Neural progenitor cell (in vitro differentiated cells): ENCODE results near the gene STPG4. TPM values are rescaled to one million over a fixed set of nuclear protein-coding genes. Genes with fewer than 3 reads are reported as not detected.
A peak's percentile ranks its signal among the peaks of the same experiment; 100 is the strongest.

Experiments used
- DNase-seq: peaks from one replicate; pipeline ENCODE4 v3.0.0-alpha.2; 2016; ENCODE audit warnings: low spot score
- H2AFZ ChIP-seq: fragments of 200-600 bp; sonication (generic); replicated peaks from 2 replicates; pipeline ENCODE4 v1.6.1; 2016; ENCODE audit warnings: antibody characterized with exemption
- H3F3A ChIP-seq: fragments of 200-600 bp; sonication (generic); 2 replicates; pipeline ENCODE4 v1.6.1; 2016; ENCODE audit warnings: antibody characterized with exemption, low read depth
- H3K27ac ChIP-seq: fragments of 200-600 bp; sonication (generic); 2 replicates; pipeline ENCODE4 v1.5.1; 2016; ENCODE audit warnings: mild to moderate bottlenecking
- H3K27me3 ChIP-seq: fragments of 200-600 bp; sonication (generic); 2 replicates; pipeline ENCODE4 v1.6.1; 2016; ENCODE audit warnings: mild to moderate bottlenecking, moderate library complexity
- H3K36me3 ChIP-seq: fragments of 200-600 bp; sonication (generic); 2 replicates; pipeline ENCODE4 v1.5.1; 2016
- H3K4me1 ChIP-seq: fragments of 200-600 bp; sonication (generic); 2 replicates; pipeline ENCODE4 v1.6.1; 2016; ENCODE audit warnings: mixed run types
- H3K4me2 ChIP-seq: fragments of 200-600 bp; sonication (generic); 2 replicates; pipeline ENCODE4 v1.6.1; 2016
- H3K4me3 ChIP-seq: fragments of 200-600 bp; sonication (generic); 2 replicates; pipeline ENCODE4 v1.5.1; 2016
- H3K79me2 ChIP-seq: fragments of 200-600 bp; sonication (generic); 2 replicates; pipeline ENCODE4 v1.6.1; 2016; ENCODE audit warnings: low read depth
- H3K9ac ChIP-seq: fragments of 200-600 bp; sonication (generic); 2 replicates; pipeline ENCODE4 v1.6.1; 2016
- H3K9me3 ChIP-seq: fragments of 200-600 bp; sonication (generic); 2 replicates; pipeline ENCODE4 v1.5.1; 2016; ENCODE audit warnings: low read depth
- H4K20me1 ChIP-seq: fragments of 200-600 bp; sonication (generic); 2 replicates; pipeline ENCODE4 v1.6.1; 2016; ENCODE audit warnings: low read depth
- H3K27ac Mint-ChIP-seq: 3 replicates; pipeline ENCODE4 v1.8.0; 2021; ENCODE audit warnings: mixed read lengths
- H3K27me3 Mint-ChIP-seq: 2 replicates; pipeline ENCODE4 v1.8.0; 2022; ENCODE audit warnings: low read depth, mild to moderate bottlenecking, inconsistent platforms, moderate library complexity, mixed read lengths; ENCODE audit not compliant: insufficient read depth
- H3K36me3 Mint-ChIP-seq: 3 replicates; pipeline ENCODE4 v1.8.0; 2021; ENCODE audit warnings: mixed read lengths
- H3K4me1 Mint-ChIP-seq: 3 replicates; pipeline ENCODE4 v1.8.0; 2021; ENCODE audit warnings: mixed read lengths
- H3K4me3 Mint-ChIP-seq: 3 replicates; pipeline ENCODE4 v1.8.0; 2021; ENCODE audit warnings: mild to moderate bottlenecking, moderate library complexity, mixed read lengths
- H3K9me3 Mint-ChIP-seq: 3 replicates; pipeline ENCODE4 v1.8.0; 2020; ENCODE audit warnings: mixed read lengths
- EZH2 ChIP-seq: fragments of 200-600 bp; sonication (generic); IDR thresholded peaks from 2 replicates; pipeline ENCODE4 v1.6.1; 2017; ENCODE audit warnings: antibody characterized with exemption, mild to moderate bottlenecking, moderate library complexity
- EZH2phosphoT487 ChIP-seq: fragments of 200-600 bp; sonication (generic); IDR thresholded peaks from 2 replicates; pipeline ENCODE4 v1.6.1; 2017; ENCODE audit warnings: antibody characterized with exemption
- total RNA-seq: library from RNA; depleted of rRNA; stranded (reverse); fragments of >200 nt; gene quantifications from 2 replicates; pipeline ENCODE4 v1.2.3, GENCODE V29; 2015; ENCODE audit warnings: low replicate concordance
- TF ChIP-seq, protein P1 (sequence below): fragments of 200-600 bp; sonication (generic); IDR thresholded peaks from 2 replicates; pipeline ENCODE4 v1.5.1; 2017; ENCODE audit warnings: antibody characterized with exemption, mild to moderate bottlenecking

Gene STPG4
- total RNA-seq, 1 donor from 2014 or later, result not detected

GRCh38 chr2:47056868-47057686 is 98.0 kb downstream of the STPG4 start:
- H3K79me2 ChIP-seq, result no peaks in the 10 kb centered on the region
- H3F3A ChIP-seq, result no peaks in the 10 kb centered on the region
- no peak overlapping the region for H3K4me2 ChIP-seq
- peaks cover 14% of the 10 kb centered on the region for H3K36me3 Mint-ChIP-seq
- H3K27me3 ChIP-seq, result no peaks in the 10 kb centered on the region
- no peak overlapping the region for H3K27ac ChIP-seq
- no peaks in the 10 kb centered on the region for H3K36me3 ChIP-seq
- H3K27me3 Mint-ChIP-seq, result peaks cover 8% of the 10 kb centered on the region
- no peak overlapping the region for H2AFZ ChIP-seq
- no peak overlapping the region for H3K9ac ChIP-seq
- no peak for DNase-seq
- TF ChIP-seq, protein P1, sequence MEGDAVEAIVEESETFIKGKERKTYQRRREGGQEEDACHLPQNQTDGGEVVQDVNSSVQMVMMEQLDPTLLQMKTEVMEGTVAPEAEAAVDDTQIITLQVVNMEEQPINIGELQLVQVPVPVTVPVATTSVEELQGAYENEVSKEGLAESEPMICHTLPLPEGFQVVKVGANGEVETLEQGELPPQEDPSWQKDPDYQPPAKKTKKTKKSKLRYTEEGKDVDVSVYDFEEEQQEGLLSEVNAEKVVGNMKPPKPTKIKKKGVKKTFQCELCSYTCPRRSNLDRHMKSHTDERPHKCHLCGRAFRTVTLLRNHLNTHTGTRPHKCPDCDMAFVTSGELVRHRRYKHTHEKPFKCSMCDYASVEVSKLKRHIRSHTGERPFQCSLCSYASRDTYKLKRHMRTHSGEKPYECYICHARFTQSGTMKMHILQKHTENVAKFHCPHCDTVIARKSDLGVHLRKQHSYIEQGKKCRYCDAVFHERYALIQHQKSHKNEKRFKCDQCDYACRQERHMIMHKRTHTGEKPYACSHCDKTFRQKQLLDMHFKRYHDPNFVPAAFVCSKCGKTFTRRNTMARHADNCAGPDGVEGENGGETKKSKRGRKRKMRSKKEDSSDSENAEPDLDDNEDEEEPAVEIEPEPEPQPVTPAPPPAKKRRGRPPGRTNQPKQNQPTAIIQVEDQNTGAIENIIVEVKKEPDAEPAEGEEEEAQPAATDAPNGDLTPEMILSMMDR, result no peak
- TF ChIP-seq EZH2 (no peak), EZH2phosphoT487 (no peak)
- no peak overlapping the region for H3K4me3 ChIP-seq
- H3K9me3 Mint-ChIP-seq, result no peaks in the 10 kb centered on the region
- no peaks in the 10 kb centered on the region for H4K20me1 ChIP-seq
- H3K9me3 ChIP-seq, result no peaks in the 10 kb centered on the region
- peaks cover 37% of the 10 kb centered on the region for H3K4me1 Mint-ChIP-seq
- no peak overlapping the region for H3K4me3 Mint-ChIP-seq
- peaks cover 19% of the 10 kb centered on the region for H3K4me1 ChIP-seq
- peak overlapping the region; percentile 89 for H3K27ac Mint-ChIP-seq

GRCh38 chr2:47056374-47056773 is 98.7 kb downstream of the STPG4 start:
- peak overlapping the region; percentile 50 for H3K27ac Mint-ChIP-seq
- no peak overlapping the region for H3K27ac ChIP-seq
- H3K4me2 ChIP-seq, result no peak overlapping the region

DNA sequence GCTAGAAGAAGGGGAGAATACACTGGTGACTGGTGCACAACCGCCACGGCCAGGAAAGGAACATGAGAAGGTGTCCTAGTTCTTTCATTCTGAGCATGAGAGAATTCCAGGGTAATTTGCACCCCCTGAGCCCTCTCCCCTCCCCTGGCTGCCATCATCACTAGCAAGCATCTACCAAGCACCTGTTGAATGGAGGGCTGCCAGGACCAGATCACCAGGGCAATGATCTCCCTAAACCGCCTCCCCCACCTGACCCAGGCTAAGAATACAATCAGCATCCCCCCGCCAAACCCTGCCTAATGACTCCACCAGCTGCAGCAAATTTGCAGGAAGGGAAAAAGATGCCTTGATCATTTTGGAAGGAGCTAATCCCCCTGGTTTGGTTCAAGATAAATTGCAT is 100.2 kb downstream of the STPG4 start:
- H3K9me3 Mint-ChIP-seq, result no peaks in the 10 kb centered on the region
- H3K36me3 Mint-ChIP-seq, result peaks cover 14% of the 10 kb centered on the region

More at GRCh38 chr2:47056374-47056773, 98.7 kb downstream of the STPG4 start:
- Histone ChIP-seq H3K27me3 (no peaks in the 10 kb centered on the region), H3K4me1 (peaks cover 19% of the 10 kb centered on the region), H3K9ac (no peak overlapping the region), H3K9me3 (no peaks in the 10 kb centered on the region), H3K36me3 (no peaks in the 10 kb centered on the region), H4K20me1 (no peaks in the 10 kb centered on the region), H2AFZ (no peak overlapping the region), H3K4me3 (no peak overlapping the region), H3K79me2 (no peaks in the 10 kb centered on the region), H3F3A (no peaks in the 10 kb centered on the region)
- Mint-ChIP-seq H3K4me1 (peaks cover 32% of the 10 kb centered on the region), H3K27me3 (peaks cover 4% of the 10 kb centered on the region), H3K36me3 (peaks cover 14% of the 10 kb centered on the region), H3K4me3 (no peak overlapping the region), H3K9me3 (no peaks in the 10 kb centered on the region)
- DNase-seq, result no peak
- TF ChIP-seq EZH2phosphoT487 (no peak), EZH2 (no peak)
- TF ChIP-seq, protein P1, result no peak

More for the DNA sequence above, 100.2 kb downstream of the STPG4 start:
- no peaks in the 10 kb centered on the region for H4K20me1 ChIP-seq
- no peak overlapping the region for H3K4me3 ChIP-seq
- Mint-ChIP-seq H3K27me3 (peaks cover 4% of the 10 kb centered on the region), H3K4me3 (no peak overlapping the region), H3K4me1 (peaks cover 35% of the 10 kb centered on the region), H3K27ac (no peak overlapping the region)
- H3K27me3 ChIP-seq, result no peaks in the 10 kb centered on the region
- no peaks in the 10 kb centered on the region for H3K79me2 ChIP-seq
- no peaks in the 10 kb centered on the region for H3K9me3 ChIP-seq
- no peak overlapping the region for H3K27ac ChIP-seq
- no peak overlapping the region for H3K4me2 ChIP-seq
- H2AFZ ChIP-seq, result no peak overlapping the region
- no peak overlapping the region for H3K9ac ChIP-seq
- H3K4me1 ChIP-seq, result peaks cover 19% of the 10 kb centered on the region
- DNase-seq, result no peak
- TF ChIP-seq EZH2phosphoT487, result no peak
- TF ChIP-seq, protein P1, result no peak
- H3F3A ChIP-seq, result no peaks in the 10 kb centered on the region
- no peaks in the 10 kb centered on the region for H3K36me3 ChIP-seq
